Right lobe of liver (tissue), 6 donors: ENCODE data around the gene CCT8. TPM values are rescaled to one million over a fixed set of nuclear protein-coding genes. Genes with fewer than 3 reads are reported as not detected.

Experiments
- ATAC-seq, 4 donors: fragments of 200-7000 bp; cut with Tn5 transposase; one replicate each; pipeline ENCODE4 v1.9.1; 2020; ENCODE audit warnings: mild to moderate bottlenecking in 4 of 4, moderate library complexity in 4 of 4
- DNase-seq, 3 donors: peaks; one replicate each; pipeline ENCODE4 v3.0.0-alpha.2; 2020
- H3K27ac ChIP-seq, 3 donors: fragments of 200-600 bp; one replicate each; pipeline ENCODE4 v1.8.0; 2022
- H3K27me3 ChIP-seq, 2 donors: fragments of 200-600 bp; one replicate each; pipeline ENCODE4 v1.8.0; 2022
- H3K36me3 ChIP-seq, 4 donors: fragments of 200-600 bp; sonication (generic) in 1 of 4; one replicate each; pipeline versions ENCODE4 v1.5.1 to v1.8.0; 2017 to 2022; ENCODE audit warnings: control low read depth in 1 of 4
- H3K4me1 ChIP-seq, 4 donors: fragments of 200-600 bp; sonication (generic) in 1 of 4; one replicate each; pipeline versions ENCODE4 v1.5.1 to v1.8.0; 2017 to 2022; ENCODE audit warnings: control low read depth in 1 of 4
- H3K4me3 ChIP-seq, 3 donors: fragments of 200-600 bp; one replicate each; pipeline ENCODE4 v1.8.0; 2022
- H3K9me3 ChIP-seq, 4 donors: fragments of 200-600 bp; sonication (generic) in 1 of 4; one replicate each; pipeline versions ENCODE4 v1.5.1 to v1.8.0; 2017 to 2022; ENCODE audit warnings: control low read depth in 1 of 4
- CTCF ChIP-seq, 4 donors: fragments of 200-600 bp in 3 of 4; fragments of 450-650 bp in 1 of 4; IDR thresholded peaks; one replicate each; pipeline versions ENCODE4 v1.5.1 to v1.8.0; 2016 to 2022; ENCODE audit warnings: antibody characterized with exemption in 4 of 4, mild to moderate bottlenecking in 2 of 4
- POLR2A ChIP-seq: fragments of 450-650 bp; IDR thresholded peaks from one replicate; pipeline ENCODE4 v1.6.1; 2017; ENCODE audit warnings: antibody characterized with exemption, mild to moderate bottlenecking
- WGBS: methylation state at CpG from one replicate; pipeline ENCODE4 v1.1.6; 2018; ENCODE audit warnings: low coverage, low lambda C conversion rate; ENCODE audit not compliant: insufficient coverage; ENCODE audit errors: missing lambda C conversion rate; 5-methylcytosine and 5-hydroxymethylcytosine counted together
- intact Hi-C, 2 donors: fragments of 100-400 bp; cut with DNase I; formaldehyde crosslinking; loops; one replicate each; pipeline versions ENCODE4 v1.11.2 to v1.14.1; 2022
- total RNA-seq, 6 experiments: library from RNA; depleted of rRNA in 2 of 6; stranded (reverse); fragments of >200 nt in 2 of 6; fragmentation: NEBNext Ultra II Directional in 3 of 6; extraction: Animal tissue kit (Norgen Biotek cat#: 25700) in 3 of 6; gene quantifications; one replicate each; pipeline versions ENCODE4 v1.1.0 to v1.2.4, GENCODE V29; 2016 to 2023
- donor health status: DM: no; HTN: yes; CAD: no.
- donor health status: DM: no; HTN: no; CAD: no.
- donor health status: DM: no; HTN: no; CAD: no.
- donor health status: DM: no; HTN: yes; CAD: no.
- donor health status: DM: no; HTN: yes; CAD: no.

The CCT8 gene
- total RNA-seq, 6 experiments from 2014 or later, result 34.3 to 83.1 (median 55.0) TPM

- H3K27ac ChIP-seq, result peak overlapping the region; percentile 96 to 99 (median 99)
- H3K36me3 ChIP-seq, result peaks cover 0 to 3% (median 0%) of the 10 kb centered on the region in 4 donors
- DNase-seq, result no peak
- H3K9me3 ChIP-seq, result no peaks in the 10 kb centered on the region
- intact Hi-C loops, result no loop called here
- no peaks in the 10 kb centered on the region for H3K27me3 ChIP-seq
- WGBS, result 2% methylated on average over 6 of the region's 6 CpGs
- peaks cover 0 to 17% (median 4%) of the 10 kb centered on the region in 4 donors for H3K4me1 ChIP-seq
- no peak for TF ChIP-seq CTCF (IDR thresholded peaks at IDR 0.05)
- no peak for TF ChIP-seq POLR2A
- H3K4me3 ChIP-seq, result peak overlapping the region; percentile 76 to 89 (median 79)
- peak in 1 of 4 donors; percentile 15 for ATAC-seq
These were observed 48.1 kb downstream of the CCT8 start for GRCh38 chr21:29025328-29025713.

GRCh38 chr21:29024474-29025327, 48.7 kb downstream of the CCT8 start, which contains the start of gene USP16:
USP16 (plus strand) TSS chr21:29024668; CDS start chr21:29027914, 3,246 bp downstream.
- intact Hi-C loops, result no loop called here
- WGBS, result 0% methylated on average over 34 of the region's 48 CpGs

GRCh38 chr21:29022166-29022565, 51.3 kb downstream of the CCT8 start:
- ATAC-seq, result no peak
- Histone ChIP-seq H3K36me3 (no peaks in the 10 kb centered on the region), H3K27me3 (no peaks in the 10 kb centered on the region), H3K27ac (no peak overlapping the region), H3K4me1 (peaks cover 0 to 16% (median 5%) of the 10 kb centered on the region in 4 donors), H3K4me3 (no peak overlapping the region), H3K9me3 (no peaks in the 10 kb centered on the region)
- no peak for TF ChIP-seq POLR2A
- TF ChIP-seq CTCF (IDR thresholded peaks at IDR 0.05), result no peak
- intact Hi-C loops, result no loop called here
- no peak for DNase-seq
- WGBS, result 90% methylated on average over 4 of the region's 4 CpGs

More at GRCh38 chr21:29024474-29025327, 48.7 kb downstream of the CCT8 start, which contains the start of gene USP16:
- peak within 1 kb of the TSS; percentile 96 to 99 (median 99) for H3K27ac ChIP-seq
- peak; percentile 96 to 99 (median 97) for ATAC-seq
- H3K9me3 ChIP-seq, result no peaks in the 10 kb centered on the region
- peak in 2 of 4 donors; percentile 7 to 33 for TF ChIP-seq CTCF (IDR thresholded peaks at IDR 0.05)
- TF ChIP-seq POLR2A, result peak; percentile 54
- peaks cover 0 to 14% (median 4%) of the 10 kb centered on the region in 4 donors for H3K4me1 ChIP-seq
- no peaks in the 10 kb centered on the region for H3K27me3 ChIP-seq
- DNase-seq, result peak; percentile 94 to 98 (median 96)
- H3K4me3 ChIP-seq, result peak within 1 kb of the TSS; percentile 76 to 89 (median 79)
- no peaks in the 10 kb centered on the region for H3K36me3 ChIP-seq

GRCh38 chr21:29018540-29018939, 54.9 kb downstream of the CCT8 start:
- WGBS, result 8% methylated on average over 12 of the region's 12 CpGs
- Histone ChIP-seq H3K4me3 (peak overlapping the region; percentile 74 to 94 (median 81)), H3K27ac (peak overlapping the region; percentile 53 to 67 (median 54)), H3K36me3 (no peaks in the 10 kb centered on the region), H3K27me3 (no peaks in the 10 kb centered on the region), H3K9me3 (no peaks in the 10 kb centered on the region), H3K4me1 (peaks cover 0 to 8% (median 3%) of the 10 kb centered on the region in 4 donors)
- intact Hi-C loops, result no loop called here
- DNase-seq (no peak), ATAC-seq (peak; percentile 14 to 40 (median 32))
- TF ChIP-seq POLR2A, result no peak
- no peak for TF ChIP-seq CTCF (IDR thresholded peaks at IDR 0.05)
